IMR-90 (cell line): ENCODE measurements around the gene KLHDC9. TPM values are rescaled to one million over a fixed set of nuclear protein-coding genes. Genes with fewer than 3 reads are reported as not detected.

ENCODE experiments used
- ATAC-seq: fragments of 200-7000 bp; cut with Tn5 transposase; 2 replicates; pipeline ENCODE4 v1.9.1; 2020; ENCODE audit warnings: low read depth, mild to moderate bottlenecking, moderate library complexity
- BruUV-seq: library from RNA; stranded (reverse); fragments of 400-500 nt; replicated peaks from 2 replicates; lab custom pipeline; 2021; lab: Mats Ljungman, UMichigan
- CTCF ChIA-PET: fragments of 300-600 bp; formaldehyde crosslinking; extraction: SDS; loops from one replicate; lab custom pipeline; 2021; ENCODE audit warnings: antibody characterized with exemption; lab: Yijun Ruan, JAX
- POLR2A ChIA-PET: fragments of 300-600 bp; sonication (Branson Sonifier 250); formaldehyde crosslinking; loops from one replicate; lab custom pipeline; 2022; ENCODE audit warnings: antibody characterized with exemption; ENCODE audit not compliant: unreplicated experiment; lab: Charles Lee
- DNase-seq: peaks from one replicate; pipeline ENCODE4 v3.0.0; 2013
- H2AFZ ChIP-seq: replicated peaks from 2 replicates; pipeline ENCODE3; 2013; ENCODE audit warnings: low read length, mild to moderate bottlenecking; ENCODE audit not compliant: poor library complexity
- H2AK5ac ChIP-seq: 2 replicates; pipeline ENCODE4 v1.6.1; 2013; ENCODE audit warnings: low read depth, low read length, inconsistent platforms
- H2AK9ac ChIP-seq: replicated peaks from 2 replicates; pipeline ENCODE3; 2013; ENCODE audit warnings: mild to moderate bottlenecking, low read depth, low read length, moderate library complexity; ENCODE audit not compliant: poor library complexity
- H2BK120ac ChIP-seq: 2 replicates; pipeline ENCODE4 v1.6.1; 2013; ENCODE audit warnings: low read depth, low read length, inconsistent platforms
- H2BK15ac ChIP-seq: 3 replicates; pipeline ENCODE4 v1.6.1; 2013; ENCODE audit warnings: low read depth, low read length, inconsistent platforms
- H2BK20ac ChIP-seq: 2 replicates; pipeline ENCODE4 v1.6.1; 2013; ENCODE audit warnings: low read depth, mild to moderate bottlenecking, inconsistent platforms, low read length, moderate library complexity
- H2BK5ac ChIP-seq: 2 replicates; pipeline ENCODE4 v1.6.1; 2013; ENCODE audit warnings: mild to moderate bottlenecking, low read depth, low read length, inconsistent platforms; ENCODE audit not compliant: poor library complexity, severe bottlenecking
- H3K14ac ChIP-seq: replicated peaks from 2 replicates; pipeline ENCODE4 v1.6.1; 2013; ENCODE audit warnings: low read depth, low read length, inconsistent platforms
- H3K18ac ChIP-seq: 2 replicates; pipeline ENCODE4 v1.6.1; 2013; ENCODE audit warnings: low read depth, low read length, control low read depth
- H3K23ac ChIP-seq: 2 replicates; pipeline ENCODE4 v1.6.1; 2013; ENCODE audit warnings: low read depth, low read length, inconsistent platforms
- H3K27ac ChIP-seq: 2 replicates; pipeline ENCODE4 v1.5.1; 2013; ENCODE audit warnings: mild to moderate bottlenecking, control low read depth, low read length; ENCODE audit not compliant: insufficient read depth
- H3K27me3 ChIP-seq: 2 replicates; pipeline ENCODE4 v1.6.1; 2013; ENCODE audit warnings: low read length; ENCODE audit not compliant: control insufficient read depth, insufficient read depth
- H3K36me3 ChIP-seq: 2 replicates; pipeline ENCODE4 v1.6.1; 2013; ENCODE audit warnings: low read length, mixed read lengths; ENCODE audit not compliant: control insufficient read depth, insufficient read depth
- H3K4ac ChIP-seq: 2 replicates; pipeline ENCODE4 v1.6.1; 2013; ENCODE audit warnings: low read depth, low read length, inconsistent platforms
- H3K4me1 ChIP-seq: 2 replicates; pipeline ENCODE4 v1.6.1; 2013; ENCODE audit warnings: low read length, mixed read lengths; ENCODE audit not compliant: control insufficient read depth, insufficient read depth
- H3K4me2 ChIP-seq: 2 replicates; pipeline ENCODE4 v1.6.1; 2013; ENCODE audit warnings: low read depth, mild to moderate bottlenecking, control low read depth, low read length, moderate library complexity
- H3K4me3 ChIP-seq: 2 replicates; pipeline ENCODE4 v1.5.1; 2013; ENCODE audit warnings: low read depth, mild to moderate bottlenecking, control low read depth, low read length, moderate library complexity; ENCODE audit not compliant: insufficient read depth
- H3K56ac ChIP-seq: 2 replicates; pipeline ENCODE4 v1.6.1; 2013; ENCODE audit warnings: low read length, inconsistent platforms; ENCODE audit not compliant: insufficient read depth; ENCODE audit errors: extremely low read depth
- H3K79me1 ChIP-seq, 2 experiments: 2 replicates each; pipeline ENCODE4 v1.6.1; 2013; ENCODE audit warnings: low read length in 2 of 2, inconsistent platforms in 1 of 2, low read depth in 1 of 2
- H3K9ac ChIP-seq: 2 replicates; pipeline ENCODE4 v1.6.1; 2013; ENCODE audit warnings: low read depth, low read length, control low read depth
- H3K9me1 ChIP-seq: 2 replicates; pipeline ENCODE4 v1.6.1; 2013; ENCODE audit warnings: low read length, inconsistent platforms; ENCODE audit not compliant: insufficient read depth
- H3K9me3 ChIP-seq: 2 replicates; pipeline ENCODE4 v1.6.1; 2013; ENCODE audit warnings: low read length; ENCODE audit not compliant: control insufficient read depth, insufficient read depth
- H4K20me1 ChIP-seq: 2 replicates; pipeline ENCODE4 v1.6.1; 2013; ENCODE audit warnings: low read length, inconsistent platforms; ENCODE audit not compliant: insufficient read depth
- H4K5ac ChIP-seq: 2 replicates; pipeline ENCODE4 v1.6.1; 2013; ENCODE audit warnings: mild to moderate bottlenecking, low read depth, low read length, control low read depth
- H4K8ac ChIP-seq, 2 experiments: 2 replicates each; pipeline ENCODE4 v1.6.1; 2013; ENCODE audit warnings: low read depth in 2 of 2, low read length in 2 of 2, control low read depth in 1 of 2, inconsistent platforms in 1 of 2
- H4K91ac ChIP-seq: 2 replicates; pipeline ENCODE4 v1.6.1; 2013; ENCODE audit warnings: low read depth, low read length, inconsistent platforms; ENCODE audit not compliant: insufficient read depth
- BHLHE40 ChIP-seq: fragments of 150-350 bp; IDR thresholded peaks from 2 replicates; pipeline ENCODE4 v1.6.1; 2016; ENCODE audit warnings: mild to moderate bottlenecking, low read depth, low read length
- CEBPB ChIP-seq: IDR thresholded peaks from 2 replicates; pipeline ENCODE4 v1.6.1; 2012; ENCODE audit warnings: low read depth, low read length, improper control_type of control experiment
- CHD1 ChIP-seq: IDR thresholded peaks from 2 replicates; pipeline ENCODE4 v1.6.1; 2012; ENCODE audit warnings: low read depth, low read length, improper control_type of control experiment
- ELK1 ChIP-seq: fragments of 150-350 bp; IDR thresholded peaks from 2 replicates; pipeline ENCODE4 v1.6.1; 2016; ENCODE audit warnings: low read depth, mild to moderate bottlenecking, low read length, moderate library complexity, borderline replicate concordance
- FOS ChIP-seq: fragments of 150-350 bp; IDR thresholded peaks from 2 replicates; pipeline ENCODE4 v1.6.1; 2016; ENCODE audit warnings: low read depth, low read length
- MAFK ChIP-seq: IDR thresholded peaks from 2 replicates; pipeline ENCODE4 v1.6.1; 2012; ENCODE audit warnings: low read depth, low read length, improper control_type of control experiment
- POLR2A ChIP-seq: IDR thresholded peaks from 2 replicates; pipeline ENCODE4 v1.6.1; 2012; ENCODE audit warnings: mild to moderate bottlenecking, low read depth, low read length
- RCOR1 ChIP-seq: IDR thresholded peaks from 2 replicates; pipeline ENCODE4 v1.6.1; 2012; ENCODE audit warnings: mild to moderate bottlenecking, low read length, improper control_type of control experiment; ENCODE audit not compliant: insufficient replicate concordance
- RFX5 ChIP-seq: IDR thresholded peaks from 2 replicates; pipeline ENCODE4 v1.8.0; 2012; ENCODE audit warnings: low read depth, mild to moderate bottlenecking, low read length, moderate library complexity
- SMC3 ChIP-seq: fragments of 150-350 bp; IDR thresholded peaks from 2 replicates; pipeline ENCODE4 v1.6.1; 2016; ENCODE audit warnings: low read depth, mild to moderate bottlenecking, antibody characterized with exemption, low read length, moderate library complexity
- WGBS, 2 experiments: methylation state at CpG; one replicate each; pipeline versions ENCODE4 v1.1.5 to v1.1.7; 2013; ENCODE audit warnings: missing lambda C conversion rate in 2 of 2; ENCODE audit not compliant: insufficient read length in 1 of 2; ENCODE audit errors: extremely low coverage in 2 of 2; 5-methylcytosine and 5-hydroxymethylcytosine counted together
- dilution Hi-C: fragments of 300-500 bp; cut with HindIII; formaldehyde crosslinking; loops from one replicate; pipeline ENCODE4 v1.14.3; 2018; ENCODE audit warnings: low sequenced_read_pairs; ENCODE audit not compliant: unreplicated experiment
- in situ Hi-C: fragments of 300-500 bp; cut with MboI; formaldehyde crosslinking; loops from 3 replicates; pipeline ENCODE4 v1.14.3; 2019; ENCODE audit warnings: low sequenced_read_pairs, inconsistent platforms, mixed read lengths
- intact Hi-C: fragments of 100-400 bp; cut with micrococcal nuclease; formaldehyde crosslinking; loops from 2 replicates; pipeline ENCODE4 v1.10.0; 2022
- polyA plus RNA-seq, 3 experiments: library from polyadenylated mRNA; depleted of rRNA; stranded (reverse); fragments of >200 nt; gene quantifications; 2 replicates each; pipeline ENCODE4 v1.2.3, GENCODE V29; 2012; ENCODE audit warnings: low replicate concordance in 1 of 3
- total RNA-seq: library from RNA; depleted of rRNA; stranded (reverse); fragments of >200 nt; gene quantifications from 2 replicates; pipeline ENCODE4 v1.2.3, GENCODE V29; 2012

KLHDC9 gene
- total and polyA plus RNA-seq, 2 of the 4 experiments (the other 2 are of a cell fraction): 0.18 to 0.70 TPM

- no peak overlapping the region for H3K18ac ChIP-seq
- H3K4me2 ChIP-seq: no peak overlapping the region
- dilution Hi-C loops: no loop called here
- in situ Hi-C loops: loop anchor here (5.0 kb wide), 1 partner anchor 98 kb away; no protein-coding TSS in a partner anchor
- no peak overlapping the region for H2AK9ac ChIP-seq
- no TSS peak for BruUV-seq
- ChIA-PET POLR2A (no interaction called here), CTCF (no interaction called here)
- DNase-seq (no peak), ATAC-seq (no peak)
- 100% methylated on average over 1 of the region's 6 CpGs; no CpG with 5 or more reads in 1 of the 2 experiments for WGBS, 2 experiments
- H2BK5ac ChIP-seq: no peak overlapping the region
- no peak overlapping the region for H3K27ac ChIP-seq
- H3K9me1 ChIP-seq: peaks cover 9% of the 10 kb centered on the region
- no peak overlapping the region for H2AFZ ChIP-seq
- H4K5ac ChIP-seq: no peak overlapping the region
- no peak overlapping the region for H2AK5ac ChIP-seq
- H3K79me1 ChIP-seq: no peaks in the 10 kb centered on the region; a peak in 1 of 4 replicates
- H3K9ac ChIP-seq: no peak overlapping the region
- no peak overlapping the region for H3K23ac ChIP-seq
- TF ChIP-seq SMC3 (no peak), POLR2A (no peak), MAFK (no peak), FOS (no peak), RCOR1 (no peak), BHLHE40 (no peak), ELK1 (no peak), CEBPB (no peak), CHD1 (no peak), RFX5 (no peak)
- H4K8ac ChIP-seq: no peak overlapping the region
- no peak overlapping the region for H3K4me3 ChIP-seq
- no peaks in the 10 kb centered on the region for H3K9me3 ChIP-seq
- H2BK15ac ChIP-seq: no peak overlapping the region
- H3K56ac ChIP-seq: no peak overlapping the region
- H4K91ac ChIP-seq: no peak overlapping the region
- intact Hi-C loops: loop anchor here (5.0 kb wide), 1 partner anchor 368 kb away; no protein-coding TSS in a partner anchor
- H3K14ac ChIP-seq: no peak overlapping the region
- H3K27me3 ChIP-seq: no peaks in the 10 kb centered on the region
- peaks cover 3% of the 10 kb centered on the region; the same call in 1 of the 2 replicates for H3K36me3 ChIP-seq
- peaks cover 12% of the 10 kb centered on the region for H3K4me1 ChIP-seq
- H2BK120ac ChIP-seq: no peak overlapping the region
- no peak overlapping the region for H3K4ac ChIP-seq
- H2BK20ac ChIP-seq: no peak overlapping the region
- H4K20me1 ChIP-seq: peaks cover 10% of the 10 kb centered on the region
Measured at GRCh38 chr1:161095230-161095629, 2.9 kb upstream of the KLHDC9 start.
